Right lobe of liver (tissue), 4 donors: ENCODE data around the gene NRIP3.

ENCODE experiments used
- POLR2A ChIP-seq: fragments of 450-650 bp; IDR thresholded peaks from one replicate; pipeline ENCODE4 v1.6.1; 2017; ENCODE audit warnings: antibody characterized with exemption, mild to moderate bottlenecking
- TF ChIP-seq, protein P1 (sequence below), 4 donors: fragments of 200-600 bp in 3 of 4; fragments of 450-650 bp in 1 of 4; IDR thresholded peaks; one replicate each; pipeline versions ENCODE4 v1.5.1 to v1.8.0; 2016 to 2022; ENCODE audit warnings: antibody characterized with exemption in 4 of 4, mild to moderate bottlenecking in 2 of 4
- donor health status: DM: no; HTN: no; CAD: no.
- donor health status: DM: no; HTN: no; CAD: no.
- donor health status: DM: no; HTN: yes; CAD: no.

DNA sequence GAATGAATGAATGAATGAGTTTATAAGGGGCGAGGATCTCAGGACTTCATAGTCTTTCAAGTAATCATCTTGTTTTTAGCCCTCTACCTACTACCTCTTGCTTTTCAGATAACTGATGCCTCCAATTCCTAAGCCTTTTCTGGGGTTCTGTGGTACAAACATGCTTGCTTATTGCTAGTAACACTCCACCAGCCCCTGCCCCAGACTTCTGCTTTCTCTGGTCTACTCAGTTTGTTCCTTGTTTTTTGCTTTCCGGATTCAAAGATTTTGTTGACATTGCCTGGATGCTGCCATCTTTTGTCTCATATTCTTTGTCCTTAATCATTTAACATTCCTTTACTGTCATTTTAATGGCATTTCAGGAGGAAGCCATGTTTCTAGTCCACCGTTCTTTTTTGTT lies 30.7 kb downstream of the NRIP3 start:
- TF ChIP-seq, protein P1, sequence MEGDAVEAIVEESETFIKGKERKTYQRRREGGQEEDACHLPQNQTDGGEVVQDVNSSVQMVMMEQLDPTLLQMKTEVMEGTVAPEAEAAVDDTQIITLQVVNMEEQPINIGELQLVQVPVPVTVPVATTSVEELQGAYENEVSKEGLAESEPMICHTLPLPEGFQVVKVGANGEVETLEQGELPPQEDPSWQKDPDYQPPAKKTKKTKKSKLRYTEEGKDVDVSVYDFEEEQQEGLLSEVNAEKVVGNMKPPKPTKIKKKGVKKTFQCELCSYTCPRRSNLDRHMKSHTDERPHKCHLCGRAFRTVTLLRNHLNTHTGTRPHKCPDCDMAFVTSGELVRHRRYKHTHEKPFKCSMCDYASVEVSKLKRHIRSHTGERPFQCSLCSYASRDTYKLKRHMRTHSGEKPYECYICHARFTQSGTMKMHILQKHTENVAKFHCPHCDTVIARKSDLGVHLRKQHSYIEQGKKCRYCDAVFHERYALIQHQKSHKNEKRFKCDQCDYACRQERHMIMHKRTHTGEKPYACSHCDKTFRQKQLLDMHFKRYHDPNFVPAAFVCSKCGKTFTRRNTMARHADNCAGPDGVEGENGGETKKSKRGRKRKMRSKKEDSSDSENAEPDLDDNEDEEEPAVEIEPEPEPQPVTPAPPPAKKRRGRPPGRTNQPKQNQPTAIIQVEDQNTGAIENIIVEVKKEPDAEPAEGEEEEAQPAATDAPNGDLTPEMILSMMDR (IDR thresholded peaks at IDR 0.05) = no peak
- no peak for TF ChIP-seq POLR2A
